ENCODE measurements around the gene MYO7B.

The MYO7B gene

DNA sequence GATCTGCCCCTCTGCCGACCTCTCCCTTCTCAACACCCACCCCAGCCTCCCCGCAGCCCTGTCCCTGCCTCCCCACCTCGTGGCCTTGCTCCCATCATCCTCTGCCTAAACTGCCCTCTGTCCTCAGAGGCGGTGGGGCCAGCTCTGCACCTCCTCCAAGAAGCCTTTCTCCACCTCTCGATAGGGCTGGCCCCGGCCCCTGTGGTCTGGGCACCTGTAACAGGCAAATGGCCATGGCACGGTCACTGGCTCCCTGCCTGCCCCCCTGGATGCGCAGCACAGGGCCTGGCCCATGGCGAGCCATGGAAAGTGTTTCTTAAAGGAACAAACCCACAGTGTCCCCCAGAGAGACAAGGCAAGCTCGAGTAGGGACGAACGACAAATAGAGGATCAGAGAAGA lies 42.0 kb downstream of the MYO7B start:
- TF ChIP-seq, protein P1, sequence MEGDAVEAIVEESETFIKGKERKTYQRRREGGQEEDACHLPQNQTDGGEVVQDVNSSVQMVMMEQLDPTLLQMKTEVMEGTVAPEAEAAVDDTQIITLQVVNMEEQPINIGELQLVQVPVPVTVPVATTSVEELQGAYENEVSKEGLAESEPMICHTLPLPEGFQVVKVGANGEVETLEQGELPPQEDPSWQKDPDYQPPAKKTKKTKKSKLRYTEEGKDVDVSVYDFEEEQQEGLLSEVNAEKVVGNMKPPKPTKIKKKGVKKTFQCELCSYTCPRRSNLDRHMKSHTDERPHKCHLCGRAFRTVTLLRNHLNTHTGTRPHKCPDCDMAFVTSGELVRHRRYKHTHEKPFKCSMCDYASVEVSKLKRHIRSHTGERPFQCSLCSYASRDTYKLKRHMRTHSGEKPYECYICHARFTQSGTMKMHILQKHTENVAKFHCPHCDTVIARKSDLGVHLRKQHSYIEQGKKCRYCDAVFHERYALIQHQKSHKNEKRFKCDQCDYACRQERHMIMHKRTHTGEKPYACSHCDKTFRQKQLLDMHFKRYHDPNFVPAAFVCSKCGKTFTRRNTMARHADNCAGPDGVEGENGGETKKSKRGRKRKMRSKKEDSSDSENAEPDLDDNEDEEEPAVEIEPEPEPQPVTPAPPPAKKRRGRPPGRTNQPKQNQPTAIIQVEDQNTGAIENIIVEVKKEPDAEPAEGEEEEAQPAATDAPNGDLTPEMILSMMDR (IDR thresholded peaks at IDR 0.05; ENCODE audit: borderline replicate concordance, extremely low read depth, low read length, poor library complexity, severe bottlenecking) = no peak
- TF ChIP-seq EZH2 (IDR thresholded peaks at IDR 0.05; ENCODE audit: borderline replicate concordance, low read depth, low read length, severe bottlenecking) = no peak
- no peak overlapping the region for H3K9ac ChIP-seq (ENCODE audit: low read depth, low read length)
- no peak overlapping the region for H3K4me2 ChIP-seq (ENCODE audit: insufficient read depth, low read length)
- H3K4me1 ChIP-seq (ENCODE audit: insufficient read depth, low read length) = peaks cover 5% of the 10 kb centered on the region; the same call in 1 of the 2 replicates
- H4K20me1 ChIP-seq (ENCODE audit: insufficient read depth, low read length) = no peaks in the 10 kb centered on the region
- H3K27me3 ChIP-seq (ENCODE audit: insufficient read depth, low read length, poor library complexity) = no peaks in the 10 kb centered on the region
- ATAC-seq (ENCODE audit: insufficient read depth, low read depth) = no peak
- no peaks in the 10 kb centered on the region for H3K9me3 ChIP-seq (ENCODE audit: insufficient read depth, low read length, severe bottlenecking)
- no peak overlapping the region for H2AFZ ChIP-seq (ENCODE audit: low read depth, low read length)
- H3K4me3 ChIP-seq (ENCODE audit: low read depth in 1 of 2, low read length in 2 of 2) = no peak overlapping the region
- no peaks in the 10 kb centered on the region for H3K36me3 ChIP-seq (ENCODE audit: insufficient read depth, low read length)
- DNase-seq = no peak
- no peak overlapping the region for H3K27ac ChIP-seq (ENCODE audit: low read length)
- H3K79me2 ChIP-seq (ENCODE audit: insufficient read depth, low read length) = no peaks in the 10 kb centered on the region

DNA sequence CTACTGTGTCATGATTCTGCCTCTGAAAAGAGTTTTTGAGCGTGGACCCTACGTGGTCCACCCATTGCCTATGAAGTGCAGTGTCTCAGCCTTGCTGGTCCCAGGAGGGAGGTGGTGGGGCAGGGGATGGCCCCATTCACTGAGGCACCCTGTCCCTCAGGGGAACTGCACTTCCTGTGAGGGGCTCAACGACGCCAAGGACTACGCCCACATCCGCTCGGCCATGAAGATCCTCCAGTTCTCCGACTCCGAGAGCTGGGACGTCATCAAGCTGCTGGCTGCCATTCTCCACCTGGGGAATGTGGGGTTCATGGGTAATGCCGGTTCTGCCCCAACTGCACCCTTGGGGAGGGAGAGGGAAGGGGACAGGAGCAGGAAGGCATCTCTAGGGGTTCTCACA lies 42.5 kb downstream of the MYO7B start:
- DNase-seq (no peak), ATAC-seq (ENCODE audit: insufficient read depth, low read depth) (no peak)
- Histone ChIP-seq H3K4me3 (ENCODE audit: low read depth in 1 of 2, low read length in 2 of 2) (no peak overlapping the region), H4K20me1 (ENCODE audit: insufficient read depth, low read length) (no peaks in the 10 kb centered on the region), H3K36me3 (ENCODE audit: insufficient read depth, low read length) (no peaks in the 10 kb centered on the region), H3K9ac (ENCODE audit: low read depth, low read length) (no peak overlapping the region), H3K27me3 (ENCODE audit: insufficient read depth, low read length, poor library complexity) (no peaks in the 10 kb centered on the region), H3K9me3 (ENCODE audit: insufficient read depth, low read length, severe bottlenecking) (no peaks in the 10 kb centered on the region), H3K79me2 (ENCODE audit: insufficient read depth, low read length) (no peaks in the 10 kb centered on the region), H3K4me2 (ENCODE audit: insufficient read depth, low read length) (no peak overlapping the region), H3K4me1 (ENCODE audit: insufficient read depth, low read length) (peaks cover 5% of the 10 kb centered on the region; the same call in 1 of the 2 replicates), H3K27ac (ENCODE audit: low read length) (no peak overlapping the region), H2AFZ (ENCODE audit: low read depth, low read length) (no peak overlapping the region)
- no peak for TF ChIP-seq EZH2 (IDR thresholded peaks at IDR 0.05; ENCODE audit: borderline replicate concordance, low read depth, low read length, severe bottlenecking)
- TF ChIP-seq, protein P1 (IDR thresholded peaks at IDR 0.05; ENCODE audit: borderline replicate concordance, extremely low read depth, low read length, poor library complexity, severe bottlenecking) = no peak

DNA sequence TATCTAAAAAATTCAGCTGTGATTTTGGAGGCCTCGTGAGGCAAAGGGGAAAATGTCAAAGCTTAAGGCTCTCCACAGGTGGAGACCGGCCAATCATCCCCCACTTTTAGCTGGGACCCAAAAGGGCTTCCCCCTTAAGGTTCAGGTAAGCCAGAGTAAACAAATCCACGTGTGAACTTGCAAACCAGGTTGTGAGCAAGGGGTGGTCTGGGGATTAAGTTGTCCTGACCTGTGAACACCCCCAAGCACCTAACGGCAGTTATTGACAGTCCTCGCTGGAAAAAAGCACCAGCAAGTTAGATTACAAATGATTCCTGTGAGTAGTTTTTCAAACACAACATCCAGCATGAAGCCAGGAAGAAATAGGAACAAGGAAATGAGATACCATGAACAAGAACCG lies 42.9 kb downstream of the MYO7B start:
- Histone ChIP-seq H2AFZ (ENCODE audit: low read depth, low read length) (no peak overlapping the region), H3K9me3 (ENCODE audit: insufficient read depth, low read length, severe bottlenecking) (no peaks in the 10 kb centered on the region), H3K79me2 (ENCODE audit: insufficient read depth, low read length) (no peaks in the 10 kb centered on the region), H3K4me1 (ENCODE audit: insufficient read depth, low read length) (peaks cover 5% of the 10 kb centered on the region; the same call in 1 of the 2 replicates), H3K9ac (ENCODE audit: low read depth, low read length) (no peak overlapping the region), H3K36me3 (ENCODE audit: insufficient read depth, low read length) (no peaks in the 10 kb centered on the region), H3K4me2 (ENCODE audit: insufficient read depth, low read length) (no peak overlapping the region), H3K27ac (ENCODE audit: low read length) (no peak overlapping the region), H4K20me1 (ENCODE audit: insufficient read depth, low read length) (no peaks in the 10 kb centered on the region), H3K4me3 (ENCODE audit: low read depth in 1 of 2, low read length in 2 of 2) (no peak overlapping the region), H3K27me3 (ENCODE audit: insufficient read depth, low read length, poor library complexity) (no peaks in the 10 kb centered on the region)
- TF ChIP-seq EZH2 (IDR thresholded peaks at IDR 0.05; ENCODE audit: borderline replicate concordance, low read depth, low read length, severe bottlenecking) = no peak
- TF ChIP-seq, protein P1 (IDR thresholded peaks at IDR 0.05; ENCODE audit: borderline replicate concordance, extremely low read depth, low read length, poor library complexity, severe bottlenecking) = no peak
- ATAC-seq (ENCODE audit: insufficient read depth, low read depth) (no peak), DNase-seq (no peak)

- TF ChIP-seq, protein P1 (IDR thresholded peaks at IDR 0.05; ENCODE audit: borderline replicate concordance, extremely low read depth, low read length, poor library complexity, severe bottlenecking) = no peak
- TF ChIP-seq EZH2 (IDR thresholded peaks at IDR 0.05; ENCODE audit: borderline replicate concordance, low read depth, low read length, severe bottlenecking) = no peak
Measured at GRCh38 chr2:127579231-127579630, 43.7 kb downstream of the MYO7B start.

More at GRCh38 chr2:127579231-127579630, 43.7 kb downstream of the MYO7B start:
- no peak overlapping the region for H2AFZ ChIP-seq (ENCODE audit: low read depth, low read length)
- H3K4me2 ChIP-seq (ENCODE audit: insufficient read depth, low read length) = no peak overlapping the region
- H3K27ac ChIP-seq (ENCODE audit: low read length) = no peak overlapping the region
- H3K79me2 ChIP-seq (ENCODE audit: insufficient read depth, low read length) = no peaks in the 10 kb centered on the region
- H3K36me3 ChIP-seq (ENCODE audit: insufficient read depth, low read length) = no peaks in the 10 kb centered on the region
- no peak for ATAC-seq (ENCODE audit: insufficient read depth, low read depth)
- no peaks in the 10 kb centered on the region for H3K27me3 ChIP-seq (ENCODE audit: insufficient read depth, low read length, poor library complexity)
- H3K9me3 ChIP-seq (ENCODE audit: insufficient read depth, low read length, severe bottlenecking) = no peaks in the 10 kb centered on the region
- H3K4me1 ChIP-seq (ENCODE audit: insufficient read depth, low read length) = peaks cover 5% of the 10 kb centered on the region; the same call in 1 of the 2 replicates
- H3K9ac ChIP-seq (ENCODE audit: low read depth, low read length) = no peak overlapping the region
- H3K4me3 ChIP-seq (ENCODE audit: low read depth in 1 of 2, low read length in 2 of 2) = no peak overlapping the region
- no peaks in the 10 kb centered on the region for H4K20me1 ChIP-seq (ENCODE audit: insufficient read depth, low read length)
- no peak for DNase-seq
